Upper lobe of left lung (tissue), 6 donors: Measurements from ENCODE around the gene LRRC1. TPM values are rescaled to one million over a fixed set of nuclear protein-coding genes. Genes with fewer than 3 reads are reported as not detected.

Source experiments
- ATAC-seq, 2 donors: fragments of 200-7000 bp; cut with Tn5 transposase; one replicate each; pipeline ENCODE4 v1.9.1; 2022; ENCODE audit warnings: mild to moderate bottlenecking in 2 of 2, moderate library complexity in 2 of 2; ENCODE audit not compliant: low FRiP score in 2 of 2
- DNase-seq, 2 donors: peaks; one replicate each; pipeline ENCODE4 v3.0.0-alpha.2; 2019 to 2020
- H3K27ac ChIP-seq, 4 donors: fragments of 200-600 bp; sonication (generic); one replicate each; pipeline ENCODE4 v1.5.1; 2016 to 2019
- H3K27me3 ChIP-seq, 4 donors: fragments of 200-600 bp; sonication (generic); one replicate each; pipeline ENCODE4 v1.5.1; 2017 to 2019
- H3K36me3 ChIP-seq, 4 donors: fragments of 200-600 bp; sonication (generic); one replicate each; pipeline ENCODE4 v1.5.1; 2016 to 2019
- H3K4me1 ChIP-seq, 4 donors: fragments of 200-600 bp; sonication (generic); one replicate each; pipeline ENCODE4 v1.5.1; 2018 to 2019
- H3K4me3 ChIP-seq, 4 donors: fragments of 200-600 bp; sonication (generic); one replicate each; pipeline ENCODE4 v1.5.1; 2017 to 2019; ENCODE audit warnings: mild to moderate bottlenecking in 2 of 4, moderate library complexity in 1 of 4
- H3K9me3 ChIP-seq, 4 donors: fragments of 200-600 bp; sonication (generic); one replicate each; pipeline ENCODE4 v1.5.1; 2018 to 2019
- CTCF ChIP-seq, 6 experiments: fragments of 450-650 bp in 4 of 6; fragments of 200-600 bp in 2 of 6; sonication (generic) in 2 of 6; IDR thresholded peaks; one replicate each; pipeline ENCODE4 v1.5.1; 2016 to 2019; ENCODE audit warnings: antibody characterized with exemption in 6 of 6
- EP300 ChIP-seq, 4 donors: sonication (generic); formaldehyde crosslinking; IDR thresholded peaks; one replicate each; pipeline ENCODE4 v1.5.1; 2017; ENCODE audit warnings: antibody characterized with exemption in 4 of 4, control low read depth in 2 of 4
- POLR2A ChIP-seq, 4 donors: fragments of 450-650 bp; IDR thresholded peaks; one replicate each; pipeline ENCODE4 v1.5.1; 2016 to 2017; ENCODE audit warnings: antibody characterized with exemption in 4 of 4, mild to moderate bottlenecking in 2 of 4
- POLR2AphosphoS5 ChIP-seq, 2 donors: sonication (generic); formaldehyde crosslinking; IDR thresholded peaks; one replicate each; pipeline ENCODE4 v1.5.1; 2017; ENCODE audit warnings: antibody characterized with exemption in 2 of 2
- WGBS, 2 donors: methylation state at CpG; one replicate each; pipeline ENCODE4 v1.1.5; 2017 to 2018; 5-methylcytosine and 5-hydroxymethylcytosine counted together
- total RNA-seq, 6 donors: library from RNA; depleted of rRNA in 4 of 6; stranded (reverse); fragments of >200 nt in 4 of 6; gene quantifications; one replicate each; pipeline versions ENCODE4 v1.1.0 to v1.2.1, GENCODE V29; 2016 to 2021
- donor health status: DM: no; HTN: no; CAD: no; lungs with moderate emphysema.
- donor health status: DM: no; HTN: yes; CAD: no; lungs with severe emphysema.

Gene LRRC1
- total RNA-seq, 6 donors from 2014 or later, result 10.9 to 31.5 (median 19.4) TPM

- DNase-seq (no peak), ATAC-seq (no peak)
- Histone ChIP-seq H3K4me3 (no peak overlapping the region), H3K36me3 (no peaks in the 10 kb centered on the region), H3K4me1 (peaks cover 0 to 9% (median 4%) of the 10 kb centered on the region in 4 donors), H3K27ac (no peak overlapping the region), H3K9me3 (no peaks in the 10 kb centered on the region), H3K27me3 (no peaks in the 10 kb centered on the region)
- no peak for TF ChIP-seq POLR2AphosphoS5 (IDR thresholded peaks at IDR 0.05)
- no peak for TF ChIP-seq CTCF (IDR thresholded peaks at IDR 0.05)
- TF ChIP-seq POLR2A (IDR thresholded peaks at IDR 0.05), result no peak
- no peak for TF ChIP-seq EP300 (IDR thresholded peaks at IDR 0.05)
- 54 to 59% methylated on average over 7 of the region's 7 CpGs for WGBS, 2 donors
Observed at GRCh38 chr6:53815381-53816119, 20.7 kb downstream of the LRRC1 start.

GRCh38 chr6:53818858-53819609 is 24.2 kb downstream of the LRRC1 start:
- no peak overlapping the region for H3K4me3 ChIP-seq
- no peaks in the 10 kb centered on the region for H3K9me3 ChIP-seq
- no peak for ATAC-seq
- no peak overlapping the region for H3K27ac ChIP-seq
- DNase-seq, result no peak
- H3K4me1 ChIP-seq, result no peaks in the 10 kb centered on the region
- TF ChIP-seq EP300 (IDR thresholded peaks at IDR 0.05) (no peak), CTCF (IDR thresholded peaks at IDR 0.05) (no peak), POLR2A (IDR thresholded peaks at IDR 0.05) (no peak), POLR2AphosphoS5 (IDR thresholded peaks at IDR 0.05) (no peak)
- 51 to 55% methylated on average over 3 of the region's 3 CpGs for WGBS, 2 donors
- H3K27me3 ChIP-seq, result no peaks in the 10 kb centered on the region
- no peaks in the 10 kb centered on the region for H3K36me3 ChIP-seq

GRCh38 chr6:53822401-53823125 is 27.8 kb downstream of the LRRC1 start:
- no peaks in the 10 kb centered on the region for H3K36me3 ChIP-seq
- no peak for TF ChIP-seq POLR2AphosphoS5 (IDR thresholded peaks at IDR 0.05)
- no peak for TF ChIP-seq POLR2A (IDR thresholded peaks at IDR 0.05)
- TF ChIP-seq EP300 (IDR thresholded peaks at IDR 0.05), result no peak
- no peak for TF ChIP-seq CTCF (IDR thresholded peaks at IDR 0.05)
- 83 to 93% methylated on average over 9 to 10 of the region's 10 CpGs for WGBS, 2 donors
- no peaks in the 10 kb centered on the region for H3K4me1 ChIP-seq
- no peaks in the 10 kb centered on the region for H3K9me3 ChIP-seq
- H3K4me3 ChIP-seq, result no peak overlapping the region
- H3K27ac ChIP-seq, result no peak overlapping the region
- no peak for ATAC-seq
- no peaks in the 10 kb centered on the region for H3K27me3 ChIP-seq
- no peak for DNase-seq

- WGBS, 2 donors, result 94 to 96% methylated on average over 1 of the region's 1 CpG
Observed at GRCh38 chr6:53824714-53825113, 29.9 kb downstream of the LRRC1 start.

More at GRCh38 chr6:53824714-53825113, 29.9 kb downstream of the LRRC1 start:
- DNase-seq (no peak), ATAC-seq (no peak)
- Histone ChIP-seq H3K27ac (no peak overlapping the region), H3K9me3 (no peaks in the 10 kb centered on the region), H3K4me3 (no peak overlapping the region), H3K27me3 (no peaks in the 10 kb centered on the region), H3K36me3 (no peaks in the 10 kb centered on the region), H3K4me1 (no peaks in the 10 kb centered on the region)
- TF ChIP-seq POLR2A (IDR thresholded peaks at IDR 0.05) (no peak), CTCF (IDR thresholded peaks at IDR 0.05) (no peak), POLR2AphosphoS5 (IDR thresholded peaks at IDR 0.05) (no peak), EP300 (IDR thresholded peaks at IDR 0.05) (no peak)
